PFSK-1 (cell line): ENCODE results near the gene DDB1.
A peak's percentile ranks its signal among the peaks of the same experiment; 100 is the strongest.

Experiments
- FOXP2 ChIP-seq: optimal IDR thresholded peaks from 2 replicates; pipeline ENCODE3; 2011; ENCODE audit warnings: borderline replicate concordance, control low read depth, inconsistent platforms; ENCODE audit not compliant: insufficient read depth; ENCODE audit errors: extremely low read length, extremely low read depth
- POLR2AphosphoS5 ChIP-seq: IDR thresholded peaks from 2 replicates; pipeline ENCODE4 v1.6.1; 2012; ENCODE audit warnings: low read depth, mild to moderate bottlenecking, control low read depth, low read length, moderate library complexity
- SIN3A ChIP-seq: IDR thresholded peaks from 2 replicates; pipeline ENCODE4 v1.6.1; 2012; ENCODE audit warnings: mild to moderate bottlenecking, low read length, moderate library complexity, borderline replicate concordance; ENCODE audit not compliant: insufficient read depth
- TAF1 ChIP-seq: IDR thresholded peaks from 2 replicates; pipeline ENCODE4 v1.6.1; 2012; ENCODE audit warnings: low read length, control low read depth, borderline replicate concordance; ENCODE audit not compliant: insufficient read depth
- TF ChIP-seq, protein P1 (sequence below), 2 experiments: IDR thresholded peaks; 2 replicates each; pipeline versions ENCODE4 v1.6.1 to v1.8.0; 2011 to 2012; ENCODE audit warnings: low read depth in 2 of 2, low read length in 2 of 2, control low read depth in 1 of 2, inconsistent platforms in 1 of 2, mild to moderate bottlenecking in 1 of 2, moderate library complexity in 1 of 2; ENCODE audit not compliant: insufficient read depth in 1 of 2

DNA sequence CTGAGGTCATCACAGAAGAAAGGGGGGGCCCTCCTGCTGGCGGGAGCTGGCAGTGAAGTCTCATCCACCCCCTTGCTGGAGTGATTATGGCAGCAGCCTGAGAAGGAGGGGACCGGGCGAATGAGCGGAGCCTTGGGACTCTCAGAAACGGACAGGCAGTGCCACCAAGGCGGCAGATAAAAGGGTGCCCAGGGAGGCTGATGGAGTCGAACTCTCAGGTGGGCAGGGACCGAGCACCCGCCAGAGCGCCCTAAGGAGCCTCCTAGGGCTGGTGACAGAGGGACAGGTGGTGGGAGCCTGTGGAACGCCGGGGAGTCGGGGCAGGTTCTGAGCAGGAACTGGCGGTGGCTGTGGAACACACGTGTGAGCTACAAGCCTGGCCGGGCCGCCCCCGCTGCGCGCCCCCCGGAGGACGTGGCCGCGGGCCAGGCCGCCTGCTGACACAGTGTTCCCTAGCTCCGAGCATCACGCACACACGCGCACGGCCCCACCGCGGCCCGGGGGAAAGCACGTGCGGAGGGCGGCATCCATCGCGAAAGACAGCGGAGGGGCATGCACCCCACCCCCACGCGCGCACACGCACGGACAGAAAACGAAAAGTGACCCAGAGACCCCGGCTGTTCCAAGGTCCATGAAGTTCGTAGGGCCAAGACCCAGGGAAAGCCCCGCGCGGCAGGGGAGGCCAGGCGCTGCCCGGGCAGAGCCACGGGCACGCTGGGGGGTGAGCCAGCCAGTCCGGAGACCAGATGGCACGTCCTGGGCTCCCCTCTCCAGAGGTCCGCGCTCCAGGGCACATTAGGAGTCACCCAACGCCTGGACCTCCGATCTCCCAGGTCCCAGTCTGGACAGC lies 38.8 kb downstream of the DDB1 start:
- TF ChIP-seq POLR2AphosphoS5: no peak
- TF ChIP-seq TAF1: no peak
- TF ChIP-seq, protein P1, sequence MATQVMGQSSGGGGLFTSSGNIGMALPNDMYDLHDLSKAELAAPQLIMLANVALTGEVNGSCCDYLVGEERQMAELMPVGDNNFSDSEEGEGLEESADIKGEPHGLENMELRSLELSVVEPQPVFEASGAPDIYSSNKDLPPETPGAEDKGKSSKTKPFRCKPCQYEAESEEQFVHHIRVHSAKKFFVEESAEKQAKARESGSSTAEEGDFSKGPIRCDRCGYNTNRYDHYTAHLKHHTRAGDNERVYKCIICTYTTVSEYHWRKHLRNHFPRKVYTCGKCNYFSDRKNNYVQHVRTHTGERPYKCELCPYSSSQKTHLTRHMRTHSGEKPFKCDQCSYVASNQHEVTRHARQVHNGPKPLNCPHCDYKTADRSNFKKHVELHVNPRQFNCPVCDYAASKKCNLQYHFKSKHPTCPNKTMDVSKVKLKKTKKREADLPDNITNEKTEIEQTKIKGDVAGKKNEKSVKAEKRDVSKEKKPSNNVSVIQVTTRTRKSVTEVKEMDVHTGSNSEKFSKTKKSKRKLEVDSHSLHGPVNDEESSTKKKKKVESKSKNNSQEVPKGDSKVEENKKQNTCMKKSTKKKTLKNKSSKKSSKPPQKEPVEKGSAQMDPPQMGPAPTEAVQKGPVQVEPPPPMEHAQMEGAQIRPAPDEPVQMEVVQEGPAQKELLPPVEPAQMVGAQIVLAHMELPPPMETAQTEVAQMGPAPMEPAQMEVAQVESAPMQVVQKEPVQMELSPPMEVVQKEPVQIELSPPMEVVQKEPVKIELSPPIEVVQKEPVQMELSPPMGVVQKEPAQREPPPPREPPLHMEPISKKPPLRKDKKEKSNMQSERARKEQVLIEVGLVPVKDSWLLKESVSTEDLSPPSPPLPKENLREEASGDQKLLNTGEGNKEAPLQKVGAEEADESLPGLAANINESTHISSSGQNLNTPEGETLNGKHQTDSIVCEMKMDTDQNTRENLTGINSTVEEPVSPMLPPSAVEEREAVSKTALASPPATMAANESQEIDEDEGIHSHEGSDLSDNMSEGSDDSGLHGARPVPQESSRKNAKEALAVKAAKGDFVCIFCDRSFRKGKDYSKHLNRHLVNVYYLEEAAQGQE (IDR thresholded peaks at IDR 0.05; ENCODE audit: insufficient read depth in 1 of 2, low read depth in 2 of 2, low read length in 2 of 2): no peak
- no peak for TF ChIP-seq SIN3A
- peak; percentile 10 for TF ChIP-seq FOXP2
